ENCODE data around the gene TUBB4A.
"Not testable (repeated sequence)": the region's sequence is repeated elsewhere in the genome, so short reads cannot be mapped to it uniquely, and the experiment has no call there.

TUBB4A gene

GRCh38 chr19:6514089-6514488, 12.0 kb upstream of the TUBB4A start:
- no peaks in the 10 kb centered on the region for H3K9me3 Mint-ChIP-seq (ENCODE audit: low read depth)
- H3K4me1 Mint-ChIP-seq (ENCODE audit: low read depth) = peaks cover 24% of the 10 kb centered on the region
- H3K36me3 Mint-ChIP-seq = no peaks in the 10 kb centered on the region
- no peak overlapping the region for H3K4me3 Mint-ChIP-seq
- H3K27ac Mint-ChIP-seq = no peak overlapping the region
- H3K27me3 Mint-ChIP-seq = no peaks in the 10 kb centered on the region

- H3K27me3 Mint-ChIP-seq = no peaks in the 10 kb centered on the region
- no peak overlapping the region for H3K4me3 Mint-ChIP-seq
- no peaks in the 10 kb centered on the region for H3K4me1 Mint-ChIP-seq (ENCODE audit: low read depth)
- H3K36me3 Mint-ChIP-seq = no peaks in the 10 kb centered on the region
- H3K27ac Mint-ChIP-seq = no peak overlapping the region
- H3K9me3 Mint-ChIP-seq (ENCODE audit: low read depth) = no peaks in the 10 kb centered on the region
These were observed 8.5 kb upstream of the TUBB4A start for GRCh38 chr19:6510618-6511017.

GRCh38 chr19:6509118-6509971, 7.2 kb upstream of the TUBB4A start:
- Mint-ChIP-seq H3K27me3 (no peaks in the 10 kb centered on the region), H3K4me1 (ENCODE audit: low read depth) (peaks cover 3% of the 10 kb centered on the region), H3K9me3 (ENCODE audit: low read depth) (no peaks in the 10 kb centered on the region), H3K4me3 (no peak overlapping the region), H3K36me3 (no peaks in the 10 kb centered on the region), H3K27ac (no peak overlapping the region)

- not testable (repeated sequence) for H3K9me3 Mint-ChIP-seq (ENCODE audit: low read depth); H3K4me1 Mint-ChIP-seq (ENCODE audit: low read depth); H3K27ac Mint-ChIP-seq; H3K4me3 Mint-ChIP-seq; H3K27me3 Mint-ChIP-seq; H3K36me3 Mint-ChIP-seq
These were observed 6.1 kb upstream of the TUBB4A start for GRCh38 chr19:6508028-6508771.

GRCh38 chr19:6503407-6504201, 1.5 kb upstream of the TUBB4A start:
- no peaks in the 10 kb centered on the region for H3K36me3 Mint-ChIP-seq
- no peaks in the 10 kb centered on the region for H3K27me3 Mint-ChIP-seq
- no peaks in the 10 kb centered on the region for H3K9me3 Mint-ChIP-seq (ENCODE audit: low read depth)
- peak overlapping the region; percentile 68 for H3K4me3 Mint-ChIP-seq
- H3K27ac Mint-ChIP-seq = no peak overlapping the region
- H3K4me1 Mint-ChIP-seq (ENCODE audit: low read depth) = peaks cover 14% of the 10 kb centered on the region

GRCh38 chr19:6500837-6501739, 1.0 kb downstream of the TUBB4A start:
- Mint-ChIP-seq H3K4me1 (ENCODE audit: low read depth) (peaks cover 14% of the 10 kb centered on the region), H3K9me3 (ENCODE audit: low read depth) (no peaks in the 10 kb centered on the region), H3K4me3 (peak overlapping the region; percentile 91), H3K27ac (no peak overlapping the region), H3K27me3 (no peaks in the 10 kb centered on the region), H3K36me3 (no peaks in the 10 kb centered on the region)

GRCh38 chr19:6499052-6499790, 2.9 kb downstream of the TUBB4A start:
- no peaks in the 10 kb centered on the region for H3K9me3 Mint-ChIP-seq (ENCODE audit: low read depth)
- H3K4me3 Mint-ChIP-seq = no peak overlapping the region
- peaks cover 11% of the 10 kb centered on the region for H3K4me1 Mint-ChIP-seq (ENCODE audit: low read depth)
- H3K27me3 Mint-ChIP-seq = no peaks in the 10 kb centered on the region
- no peak overlapping the region for H3K27ac Mint-ChIP-seq
- H3K36me3 Mint-ChIP-seq = peaks cover 4% of the 10 kb centered on the region

GRCh38 chr19:6498294-6499036, 3.6 kb downstream of the TUBB4A start:
- Mint-ChIP-seq H3K27me3 (no peaks in the 10 kb centered on the region), H3K27ac (no peak overlapping the region), H3K9me3 (ENCODE audit: low read depth) (no peaks in the 10 kb centered on the region), H3K36me3 (peaks cover 4% of the 10 kb centered on the region), H3K4me1 (ENCODE audit: low read depth) (peaks cover 8% of the 10 kb centered on the region), H3K4me3 (no peak overlapping the region)

GRCh38 chr19:6495947-6496346, 6.2 kb downstream of the TUBB4A start:
- Mint-ChIP-seq H3K4me3 (no peak overlapping the region), H3K36me3 (peaks cover 4% of the 10 kb centered on the region), H3K4me1 (ENCODE audit: low read depth) (peaks cover 4% of the 10 kb centered on the region), H3K27me3 (no peaks in the 10 kb centered on the region), H3K9me3 (ENCODE audit: low read depth) (no peaks in the 10 kb centered on the region), H3K27ac (no peak overlapping the region)

- H3K36me3 Mint-ChIP-seq = peaks cover 4% of the 10 kb centered on the region
- no peak overlapping the region for H3K27ac Mint-ChIP-seq
- peaks cover 2% of the 10 kb centered on the region for H3K4me1 Mint-ChIP-seq (ENCODE audit: low read depth)
- no peaks in the 10 kb centered on the region for H3K9me3 Mint-ChIP-seq (ENCODE audit: low read depth)
- no peaks in the 10 kb centered on the region for H3K27me3 Mint-ChIP-seq
- no peak overlapping the region for H3K4me3 Mint-ChIP-seq
These were observed 7.6 kb downstream of the TUBB4A start for GRCh38 chr19:6494438-6495036.

GRCh38 chr19:6491802-6492592, 10.1 kb downstream of the TUBB4A start:
- Mint-ChIP-seq H3K36me3 (peaks cover 4% of the 10 kb centered on the region), H3K27me3 (no peaks in the 10 kb centered on the region), H3K4me3 (no peak overlapping the region), H3K9me3 (ENCODE audit: low read depth) (no peaks in the 10 kb centered on the region), H3K27ac (no peak overlapping the region), H3K4me1 (ENCODE audit: low read depth) (no peaks in the 10 kb centered on the region)

GRCh38 chr19:6490134-6490533, 12.0 kb downstream of the TUBB4A start:
- Mint-ChIP-seq H3K9me3 (ENCODE audit: low read depth) (no peaks in the 10 kb centered on the region), H3K27ac (no peak overlapping the region), H3K4me3 (peak overlapping the region; percentile 40), H3K36me3 (peaks cover 4% of the 10 kb centered on the region), H3K27me3 (no peaks in the 10 kb centered on the region), H3K4me1 (ENCODE audit: low read depth) (no peaks in the 10 kb centered on the region)

All from activated naive CD8-positive, alpha-beta T cell (primary cell).